Hypothalamus (tissue), 51 donors: ENCODE measurements around the gene NELFB.

Experiments used
- DNase-seq, 51 donors: peaks; one replicate each; lab custom pipeline; 2025; lab: John Stamatoyannopoulos, UW

The NELFB gene

GRCh38 chr9:137266585-137267453, 11.7 kb downstream of the NELFB start:
- DNase-seq = no peak

DNA sequence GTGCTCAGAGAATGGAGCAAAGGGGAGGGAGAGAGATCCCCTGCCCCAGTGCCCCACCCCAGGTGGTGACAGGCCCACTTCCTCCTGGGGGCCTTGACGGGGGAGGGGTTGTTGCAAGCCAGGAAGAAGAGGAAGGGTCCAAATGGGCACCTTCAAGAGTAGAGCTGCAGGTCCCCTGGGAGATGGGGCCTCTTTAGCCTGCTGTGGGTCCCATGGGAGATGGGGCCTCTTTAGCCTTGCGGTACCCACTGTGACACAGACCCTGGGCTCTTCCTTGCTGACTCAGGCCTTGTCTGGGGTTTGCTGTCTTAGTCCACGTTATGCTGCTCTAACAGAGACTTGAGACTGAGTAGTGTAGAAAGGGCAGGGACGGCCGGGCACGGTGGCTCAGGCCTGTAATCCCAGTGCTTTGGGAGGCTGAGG, 12.8 kb downstream of the NELFB start:
- no peak for DNase-seq

- DNase-seq = no peak
These were observed 13.5 kb downstream of the NELFB start for GRCh38 chr9:137268538-137269201.

GRCh38 chr9:137269231-137269772, 14.2 kb downstream of the NELFB start:
- DNase-seq = no peak

DNA sequence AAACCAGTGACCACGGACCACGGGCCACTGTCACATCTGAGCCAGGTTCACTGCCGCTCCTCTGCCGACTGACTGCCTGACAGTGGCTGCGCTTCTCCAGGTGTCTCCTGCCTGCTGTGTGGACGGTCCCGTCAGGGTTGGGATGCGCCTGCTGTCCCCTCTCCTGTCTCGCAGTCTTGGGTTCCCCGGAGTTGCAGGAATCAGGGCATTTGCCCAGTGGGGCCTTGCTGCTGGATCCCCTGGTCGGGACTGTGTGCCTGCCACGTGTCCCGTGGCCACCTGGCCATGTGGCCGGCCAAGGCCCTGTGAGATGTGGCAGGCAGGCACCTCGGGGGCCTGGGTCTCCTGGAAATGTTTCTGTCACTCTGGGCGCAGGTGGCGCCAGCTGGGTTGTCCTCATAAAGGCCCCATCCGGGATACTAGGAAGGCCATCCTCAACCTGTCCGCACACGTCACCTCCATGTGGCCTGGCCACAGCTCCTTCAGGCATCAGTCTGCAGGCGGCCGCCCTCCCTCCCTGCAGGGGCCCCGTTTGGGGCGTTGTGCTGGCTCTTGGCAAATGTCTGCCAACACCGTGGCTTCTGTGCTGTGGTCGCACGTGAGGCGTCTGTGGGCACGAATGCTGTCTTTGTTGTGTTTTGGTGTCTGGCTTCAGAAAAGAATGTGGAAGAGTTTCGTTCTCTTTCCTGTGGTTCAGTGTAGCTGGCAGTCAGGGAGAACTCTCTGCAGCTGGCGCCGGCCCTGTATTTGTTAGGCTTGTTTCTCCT, 16.0 kb downstream of the NELFB start:
- no peak for DNase-seq

DNA sequence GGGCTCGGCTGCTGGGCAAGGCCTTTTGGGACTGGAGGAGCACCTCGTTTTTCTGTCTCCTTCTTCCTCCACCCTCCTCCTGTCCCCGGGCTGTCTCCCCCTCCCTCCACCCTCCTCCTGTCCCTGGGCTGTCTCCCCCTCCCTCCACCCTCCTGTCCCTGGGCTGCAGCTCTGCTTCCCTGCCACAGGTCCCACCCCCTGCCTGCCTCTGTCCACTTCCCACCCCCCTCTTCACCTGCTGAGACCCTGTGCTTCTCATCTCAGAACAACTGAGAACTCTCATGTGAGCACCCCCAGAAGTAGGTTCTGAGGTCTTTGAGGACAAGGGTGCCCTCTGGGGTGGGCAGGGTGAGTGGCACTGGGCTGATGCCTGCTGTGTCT, 16.6 kb downstream of the NELFB start:
- DNase-seq = no peak

- DNase-seq = no peak
These were observed 17.3 kb downstream of the NELFB start for GRCh38 chr9:137272241-137273094.

- no peak for DNase-seq
These were observed 18.0 kb downstream of the NELFB start for GRCh38 chr9:137273095-137273490.

DNA sequence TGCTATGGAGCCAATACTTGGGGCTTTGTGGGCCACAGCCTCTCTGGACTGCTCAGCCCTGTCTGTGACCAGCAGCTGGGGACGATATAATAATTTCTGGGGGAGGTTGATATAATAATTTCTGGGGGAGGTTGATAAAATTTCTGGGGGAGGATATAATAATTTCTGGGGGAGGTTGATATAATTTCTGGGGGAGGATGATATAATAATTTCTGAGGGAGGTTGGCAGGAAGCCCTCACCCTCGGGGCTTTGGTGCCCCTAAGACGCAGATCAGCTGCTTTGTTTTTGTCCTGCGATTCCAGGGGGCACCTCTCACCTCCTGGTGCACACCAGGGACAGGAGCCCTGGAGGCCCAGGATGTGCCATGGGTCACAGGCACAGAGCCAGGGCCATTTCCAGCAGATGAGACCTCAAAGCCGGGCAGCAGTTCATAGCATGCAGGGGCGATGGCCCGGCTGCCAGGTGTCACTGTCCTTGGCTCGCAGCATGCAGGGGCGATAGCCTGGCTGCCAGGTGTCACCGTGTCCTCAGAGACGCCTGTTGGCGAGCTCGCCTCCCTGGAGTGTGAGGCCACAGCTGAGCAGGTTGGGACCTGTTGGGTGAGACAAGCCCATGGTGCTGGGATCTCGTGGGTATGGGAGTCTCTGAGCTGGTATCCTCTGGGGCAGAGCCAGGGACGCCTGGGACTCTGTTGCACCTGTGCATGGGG, 18.6 kb downstream of the NELFB start:
- DNase-seq = no peak

DNA sequence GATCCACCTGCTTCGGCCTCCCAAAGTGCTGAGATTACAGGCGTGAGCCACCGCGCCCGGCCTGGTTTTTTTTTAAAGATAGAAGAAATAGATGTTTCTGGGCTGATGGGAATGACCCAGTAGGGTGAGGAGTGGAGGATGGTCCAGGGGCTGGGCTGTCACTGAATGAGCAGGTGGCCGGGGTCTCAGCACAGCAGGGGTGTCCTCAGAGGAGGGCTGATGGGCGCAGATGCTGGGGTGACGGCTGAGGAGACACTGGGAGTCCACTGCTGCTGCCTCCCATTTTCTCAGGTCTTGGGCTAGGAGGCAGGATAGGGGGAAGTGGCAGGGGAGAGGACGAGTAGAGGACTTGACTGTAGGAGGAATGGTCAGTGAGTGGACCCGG, 20.1 kb downstream of the NELFB start:
- no peak for DNase-seq

- DNase-seq = no peak
These were observed 20.7 kb downstream of the NELFB start for GRCh38 chr9:137275588-137276472.

- DNase-seq = peak in 3 of 51 donors; percentile 12 to 25 (median 12)
These were observed 21.6 kb downstream of the NELFB start for GRCh38 chr9:137276473-137277328.

DNA sequence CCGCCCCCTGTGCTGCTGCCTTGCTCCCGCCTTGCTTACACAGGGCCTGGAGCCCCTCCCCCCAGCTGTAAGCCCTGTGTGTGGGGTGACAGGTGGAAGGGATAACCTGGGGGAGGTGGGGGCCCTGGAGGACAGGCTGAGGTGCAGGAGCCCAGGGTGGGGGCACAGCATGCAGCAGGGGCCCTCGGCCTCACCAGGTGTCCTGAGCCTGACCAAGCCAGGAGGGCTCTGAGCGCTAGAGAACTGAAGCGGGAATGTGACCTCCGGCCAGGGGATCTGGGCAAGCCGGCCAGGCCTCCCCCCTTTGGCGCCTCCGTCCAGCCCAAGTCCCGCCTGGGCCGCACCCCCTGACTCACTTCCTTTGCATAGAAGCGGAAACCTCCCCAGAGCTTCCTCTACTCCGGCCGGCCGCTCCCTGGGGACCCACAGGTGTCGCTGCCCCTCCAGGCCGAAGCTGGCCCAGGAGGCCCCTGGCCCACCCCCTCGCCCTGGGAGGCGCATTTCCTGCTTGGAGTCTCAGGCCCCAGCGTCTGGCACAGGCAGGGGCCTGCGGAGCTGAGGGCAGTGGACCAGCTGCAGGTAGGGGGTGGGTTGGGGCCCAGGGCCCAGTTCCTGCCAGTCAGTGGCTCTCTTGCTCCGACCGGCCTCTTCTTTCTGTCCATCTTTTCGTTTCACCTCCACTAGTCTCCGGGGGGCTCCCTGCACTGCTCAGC, 22.4 kb downstream of the NELFB start, which contains the start of gene TOR4A:
TOR4A (plus strand) TSS at position 398 of the 713 bp plus-strand sequence. CDS start 964 bp downstream, outside the sequence.
- peak in 8 of 51 donors; percentile 16 to 47 (median 36) for DNase-seq

DNA sequence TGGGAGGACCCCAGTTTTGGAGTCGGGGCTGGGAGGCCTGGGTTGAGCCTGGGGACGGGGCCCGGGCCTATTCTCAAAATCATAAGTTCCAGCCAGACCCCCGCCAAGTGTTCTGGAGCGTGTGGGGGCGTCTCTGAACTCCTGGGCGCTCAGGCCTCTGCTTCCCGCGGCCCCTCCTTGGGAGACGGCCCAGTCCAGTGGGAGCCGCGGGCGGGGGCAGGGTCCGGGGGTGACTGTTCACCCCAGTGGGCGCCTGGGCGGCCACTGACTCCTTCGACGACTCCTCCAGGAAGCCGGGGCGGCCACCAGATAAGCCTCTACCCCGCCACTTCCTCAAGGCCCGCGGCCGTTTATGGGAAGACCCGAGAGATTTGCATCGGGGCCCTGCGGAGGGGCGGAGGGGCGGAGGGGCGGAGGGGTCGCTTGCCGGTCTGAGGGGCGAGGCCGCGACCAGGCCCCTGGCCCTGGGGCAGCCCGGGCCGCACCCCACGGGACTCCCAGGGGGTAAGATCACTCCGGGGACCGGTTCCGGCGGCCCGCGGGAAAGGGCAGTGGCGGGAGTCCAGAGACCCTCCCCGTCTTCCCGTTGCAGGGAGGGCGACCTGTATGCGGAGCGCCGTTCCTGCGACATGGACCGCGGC, 23.1 kb downstream of the NELFB start:
- no peak for DNase-seq

- no peak for DNase-seq
These were observed 23.9 kb downstream of the NELFB start for GRCh38 chr9:137278721-137279711.
